Astrocyte (in vitro differentiated cells and primary cell): Measurements from ENCODE around the gene FSTL3. TPM values are rescaled to one million over a fixed set of nuclear protein-coding genes. Genes with fewer than 3 reads are reported as not detected.

Experiments used
- DNase-seq: peaks from one replicate; pipeline ENCODE4 v3.0.0-alpha.2; 2010; ENCODE audit warnings: low read depth
- FAIRE-seq: peaks from 2 replicates; lab custom pipeline; 2011; peaks lifted over from hg19 to GRCh38; lab: Jason Lieb, UNC
- H2AFZ ChIP-seq: 2 replicates; pipeline ENCODE4 v1.6.0; 2012; ENCODE audit warnings: low read depth, low read length, inconsistent platforms
- H3K27ac ChIP-seq: 2 replicates; pipeline ENCODE4 v1.5.1; 2011; ENCODE audit warnings: low read depth, low read length, inconsistent platforms
- H3K27me3 ChIP-seq: 2 replicates; pipeline ENCODE4 v1.6.0; 2011; ENCODE audit warnings: low read length, inconsistent platforms; ENCODE audit not compliant: insufficient read depth
- H3K36me3 ChIP-seq: 2 replicates; pipeline ENCODE4 v1.5.1; 2011; ENCODE audit warnings: low read length, inconsistent platforms; ENCODE audit not compliant: insufficient read depth
- H3K4me1 ChIP-seq: 2 replicates; pipeline ENCODE4 v1.5.1; 2011; ENCODE audit warnings: low read length, inconsistent platforms; ENCODE audit not compliant: insufficient read depth
- H3K4me2 ChIP-seq: 2 replicates; pipeline ENCODE4 v1.6.0; 2012; ENCODE audit warnings: low read length, inconsistent platforms
- H3K4me3 ChIP-seq: 2 replicates; pipeline ENCODE4 v1.5.1; 2011; ENCODE audit warnings: low read depth, mild to moderate bottlenecking, low read length, inconsistent platforms; ENCODE audit not compliant: insufficient read depth
- H3K79me2 ChIP-seq: 2 replicates; pipeline ENCODE4 v1.6.0; 2012; ENCODE audit warnings: mild to moderate bottlenecking, low read length, inconsistent platforms; ENCODE audit not compliant: insufficient read depth
- H3K9ac ChIP-seq: 2 replicates; pipeline ENCODE4 v1.6.0; 2012; ENCODE audit warnings: mild to moderate bottlenecking, low read length, inconsistent platforms
- H3K9me3 ChIP-seq: 2 replicates; pipeline ENCODE4 v1.5.1; 2012; ENCODE audit warnings: low read depth, mild to moderate bottlenecking, low read length, inconsistent platforms; ENCODE audit not compliant: insufficient read depth
- H4K20me1 ChIP-seq: 2 replicates; pipeline ENCODE4 v1.6.0; 2012; ENCODE audit warnings: low read length, inconsistent platforms; ENCODE audit not compliant: insufficient read depth
- H3K27ac Mint-ChIP-seq: one replicate; pipeline ENCODE4 v1.8.0; 2021; ENCODE audit warnings: mild to moderate bottlenecking, mixed read lengths; ENCODE audit not compliant: unreplicated experiment
- H3K27me3 Mint-ChIP-seq: one replicate; pipeline ENCODE4 v1.8.0; 2021; ENCODE audit warnings: low read depth, mixed read lengths; ENCODE audit not compliant: unreplicated experiment
- H3K36me3 Mint-ChIP-seq: one replicate; pipeline ENCODE4 v1.8.0; 2021; ENCODE audit warnings: low read depth, mixed read lengths; ENCODE audit not compliant: unreplicated experiment
- H3K4me1 Mint-ChIP-seq: one replicate; pipeline ENCODE4 v1.8.0; 2021; ENCODE audit warnings: low read depth, mixed read lengths; ENCODE audit not compliant: unreplicated experiment
- H3K4me3 Mint-ChIP-seq: one replicate; pipeline ENCODE4 v1.8.0; 2021; ENCODE audit warnings: mild to moderate bottlenecking, moderate library complexity, mixed read lengths; ENCODE audit not compliant: unreplicated experiment
- H3K9me3 Mint-ChIP-seq: one replicate; pipeline ENCODE4 v1.8.0; 2021; ENCODE audit warnings: mild to moderate bottlenecking, mixed read lengths; ENCODE audit not compliant: unreplicated experiment
- CTCF ChIP-seq: IDR thresholded peaks from 2 replicates; pipeline ENCODE4 v1.5.1; 2011; ENCODE audit warnings: low read depth, mild to moderate bottlenecking, inconsistent platforms, low read length, moderate library complexity; ENCODE audit not compliant: insufficient read depth
- EZH2 ChIP-seq: IDR thresholded peaks from 2 replicates; pipeline ENCODE4 v1.6.1; 2012; ENCODE audit warnings: mild to moderate bottlenecking, low read length, inconsistent platforms; ENCODE audit not compliant: insufficient read depth
- total RNA-seq: library from RNA; stranded (reverse); gene quantifications from 2 replicates; pipeline ENCODE4 v1.2.1, GENCODE V29; 2021

FSTL3 gene
- total RNA-seq, 1 donor from 2014 or later = 72.0 TPM

- Histone ChIP-seq H3K9me3 (no peaks in the 10 kb centered on the region), H4K20me1 (peaks cover 3% of the 10 kb centered on the region), H3K4me3 (no peak overlapping the region), H3K36me3 (no peaks in the 10 kb centered on the region), H3K79me2 (no peaks in the 10 kb centered on the region), H2AFZ (no peak overlapping the region), H3K4me1 (peaks cover 8% of the 10 kb centered on the region), H3K4me2 (no peak overlapping the region), H3K27ac (no peak overlapping the region), H3K27me3 (no peaks in the 10 kb centered on the region), H3K9ac (no peak overlapping the region)
- Mint-ChIP-seq H3K27ac (peak overlapping the region; percentile 34), H3K9me3 (no peaks in the 10 kb centered on the region), H3K4me1 (peaks cover 2% of the 10 kb centered on the region), H3K4me3 (no peak overlapping the region), H3K27me3 (peaks cover 8% of the 10 kb centered on the region), H3K36me3 (no peaks in the 10 kb centered on the region)
- DNase-seq (no peak), FAIRE-seq (no peak)
- no peak for TF ChIP-seq EZH2
- no peak for TF ChIP-seq CTCF
Observed at GRCh38 chr19:640606-641189, 35.5 kb upstream of the FSTL3 start.

GRCh38 chr19:641702-642101 is 34.5 kb upstream of the FSTL3 start:
- Mint-ChIP-seq H3K4me3 (no peak overlapping the region), H3K9me3 (no peaks in the 10 kb centered on the region), H3K27ac (no peak overlapping the region), H3K27me3 (peaks cover 8% of the 10 kb centered on the region), H3K36me3 (peaks cover 2% of the 10 kb centered on the region), H3K4me1 (peaks cover 2% of the 10 kb centered on the region)
- H3K9ac ChIP-seq = no peak overlapping the region
- H3K4me2 ChIP-seq = no peak overlapping the region
- no peaks in the 10 kb centered on the region for H3K27me3 ChIP-seq
- H4K20me1 ChIP-seq = peaks cover 3% of the 10 kb centered on the region
- TF ChIP-seq CTCF = no peak
- TF ChIP-seq EZH2 = no peak
- H3K4me1 ChIP-seq = peaks cover 8% of the 10 kb centered on the region
- H3K27ac ChIP-seq = no peak overlapping the region
- H3K36me3 ChIP-seq = no peaks in the 10 kb centered on the region
- no peak overlapping the region for H2AFZ ChIP-seq
- H3K9me3 ChIP-seq = no peaks in the 10 kb centered on the region
- DNase-seq = no peak
- no peak overlapping the region for H3K4me3 ChIP-seq
- H3K79me2 ChIP-seq = no peaks in the 10 kb centered on the region
- no peak for FAIRE-seq
